ENCODE results near the gene HIVEP3.

DNA sequence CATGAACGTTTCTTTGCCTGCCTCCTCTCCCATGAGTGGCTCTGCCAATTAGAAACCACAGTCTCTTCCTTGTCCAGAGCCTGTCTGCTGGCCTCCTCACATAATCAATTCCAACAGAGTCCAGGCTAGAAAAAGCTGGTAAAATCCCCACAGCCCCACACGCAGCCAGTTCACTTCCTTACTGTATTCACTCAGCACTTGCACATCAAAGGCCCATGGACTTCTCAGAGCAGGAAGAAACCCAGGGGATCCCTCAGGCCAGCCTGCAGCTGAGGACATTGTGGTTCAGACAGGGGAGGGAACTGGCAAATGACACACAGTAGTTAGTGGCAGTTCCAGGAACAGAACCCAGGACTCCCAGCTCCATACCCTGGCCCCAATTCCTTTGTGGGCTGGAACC is 262.7 kb downstream of the HIVEP3 start:
- no peak for TF ChIP-seq POLR2A (IDR thresholded peaks at IDR 0.05)
- TF ChIP-seq, protein P1, sequence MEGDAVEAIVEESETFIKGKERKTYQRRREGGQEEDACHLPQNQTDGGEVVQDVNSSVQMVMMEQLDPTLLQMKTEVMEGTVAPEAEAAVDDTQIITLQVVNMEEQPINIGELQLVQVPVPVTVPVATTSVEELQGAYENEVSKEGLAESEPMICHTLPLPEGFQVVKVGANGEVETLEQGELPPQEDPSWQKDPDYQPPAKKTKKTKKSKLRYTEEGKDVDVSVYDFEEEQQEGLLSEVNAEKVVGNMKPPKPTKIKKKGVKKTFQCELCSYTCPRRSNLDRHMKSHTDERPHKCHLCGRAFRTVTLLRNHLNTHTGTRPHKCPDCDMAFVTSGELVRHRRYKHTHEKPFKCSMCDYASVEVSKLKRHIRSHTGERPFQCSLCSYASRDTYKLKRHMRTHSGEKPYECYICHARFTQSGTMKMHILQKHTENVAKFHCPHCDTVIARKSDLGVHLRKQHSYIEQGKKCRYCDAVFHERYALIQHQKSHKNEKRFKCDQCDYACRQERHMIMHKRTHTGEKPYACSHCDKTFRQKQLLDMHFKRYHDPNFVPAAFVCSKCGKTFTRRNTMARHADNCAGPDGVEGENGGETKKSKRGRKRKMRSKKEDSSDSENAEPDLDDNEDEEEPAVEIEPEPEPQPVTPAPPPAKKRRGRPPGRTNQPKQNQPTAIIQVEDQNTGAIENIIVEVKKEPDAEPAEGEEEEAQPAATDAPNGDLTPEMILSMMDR (IDR thresholded peaks at IDR 0.05): no peak
- TF ChIP-seq POLR2AphosphoS5 (IDR thresholded peaks at IDR 0.05): no peak
